Testis (tissue), 2 donors: ENCODE data around the gene PCLO.

Experiments
- POLR2A ChIP-seq: fragments of 450-650 bp; IDR thresholded peaks from one replicate; pipeline ENCODE4 v1.6.1; 2017; ENCODE audit warnings: antibody characterized with exemption, mild to moderate bottlenecking, moderate library complexity
- TF ChIP-seq, protein P1 (sequence below), 3 experiments: fragments of 450-650 bp in 2 of 3; fragments of 200-600 bp in 1 of 3; sonication (generic) in 1 of 3; IDR thresholded peaks; one replicate each; pipeline ENCODE4 v1.5.1; 2016 to 2019; ENCODE audit warnings: antibody characterized with exemption in 3 of 3, mild to moderate bottlenecking in 2 of 3, moderate library complexity in 1 of 3

- TF ChIP-seq, protein P1, sequence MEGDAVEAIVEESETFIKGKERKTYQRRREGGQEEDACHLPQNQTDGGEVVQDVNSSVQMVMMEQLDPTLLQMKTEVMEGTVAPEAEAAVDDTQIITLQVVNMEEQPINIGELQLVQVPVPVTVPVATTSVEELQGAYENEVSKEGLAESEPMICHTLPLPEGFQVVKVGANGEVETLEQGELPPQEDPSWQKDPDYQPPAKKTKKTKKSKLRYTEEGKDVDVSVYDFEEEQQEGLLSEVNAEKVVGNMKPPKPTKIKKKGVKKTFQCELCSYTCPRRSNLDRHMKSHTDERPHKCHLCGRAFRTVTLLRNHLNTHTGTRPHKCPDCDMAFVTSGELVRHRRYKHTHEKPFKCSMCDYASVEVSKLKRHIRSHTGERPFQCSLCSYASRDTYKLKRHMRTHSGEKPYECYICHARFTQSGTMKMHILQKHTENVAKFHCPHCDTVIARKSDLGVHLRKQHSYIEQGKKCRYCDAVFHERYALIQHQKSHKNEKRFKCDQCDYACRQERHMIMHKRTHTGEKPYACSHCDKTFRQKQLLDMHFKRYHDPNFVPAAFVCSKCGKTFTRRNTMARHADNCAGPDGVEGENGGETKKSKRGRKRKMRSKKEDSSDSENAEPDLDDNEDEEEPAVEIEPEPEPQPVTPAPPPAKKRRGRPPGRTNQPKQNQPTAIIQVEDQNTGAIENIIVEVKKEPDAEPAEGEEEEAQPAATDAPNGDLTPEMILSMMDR (IDR thresholded peaks at IDR 0.05): no peak
- no peak for TF ChIP-seq POLR2A
Measured at GRCh38 chr7:83178796-83179195, 16.1 kb upstream of the PCLO start.
